ENCODE measurements around the gene ARHGEF1.

DNA sequence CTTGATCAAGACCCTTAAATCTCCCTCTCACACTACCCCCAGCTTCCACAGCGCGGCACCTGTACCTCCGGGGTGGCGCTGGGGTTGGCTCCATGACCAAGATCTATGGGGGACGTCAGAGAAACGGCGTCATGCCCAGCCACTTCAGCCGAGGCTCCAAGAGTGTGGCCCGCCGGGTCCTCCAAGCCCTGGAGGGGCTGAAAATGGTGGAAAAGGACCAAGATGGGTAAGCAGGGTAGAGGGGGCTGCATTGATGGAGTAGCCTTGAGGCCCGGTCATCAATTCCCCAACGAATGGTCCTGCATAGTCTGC lies 14.0 kb upstream of the ARHGEF1 start:
- TF ChIP-seq, protein P1, sequence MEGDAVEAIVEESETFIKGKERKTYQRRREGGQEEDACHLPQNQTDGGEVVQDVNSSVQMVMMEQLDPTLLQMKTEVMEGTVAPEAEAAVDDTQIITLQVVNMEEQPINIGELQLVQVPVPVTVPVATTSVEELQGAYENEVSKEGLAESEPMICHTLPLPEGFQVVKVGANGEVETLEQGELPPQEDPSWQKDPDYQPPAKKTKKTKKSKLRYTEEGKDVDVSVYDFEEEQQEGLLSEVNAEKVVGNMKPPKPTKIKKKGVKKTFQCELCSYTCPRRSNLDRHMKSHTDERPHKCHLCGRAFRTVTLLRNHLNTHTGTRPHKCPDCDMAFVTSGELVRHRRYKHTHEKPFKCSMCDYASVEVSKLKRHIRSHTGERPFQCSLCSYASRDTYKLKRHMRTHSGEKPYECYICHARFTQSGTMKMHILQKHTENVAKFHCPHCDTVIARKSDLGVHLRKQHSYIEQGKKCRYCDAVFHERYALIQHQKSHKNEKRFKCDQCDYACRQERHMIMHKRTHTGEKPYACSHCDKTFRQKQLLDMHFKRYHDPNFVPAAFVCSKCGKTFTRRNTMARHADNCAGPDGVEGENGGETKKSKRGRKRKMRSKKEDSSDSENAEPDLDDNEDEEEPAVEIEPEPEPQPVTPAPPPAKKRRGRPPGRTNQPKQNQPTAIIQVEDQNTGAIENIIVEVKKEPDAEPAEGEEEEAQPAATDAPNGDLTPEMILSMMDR (conservative IDR thresholded peaks at IDR 0.05 in 1 of 2, IDR thresholded peaks at IDR 0.05 in 1 of 2; ENCODE audit: low read depth in 1 of 2, low read length in 2 of 2), result no peak
- TF ChIP-seq EZH2 (IDR thresholded peaks at IDR 0.05; ENCODE audit: low read length, missing control alignments), result no peak
